Epithelial cell of esophagus (primary cell): ENCODE measurements around the gene COL28A1.

Experiments used
- DNase-seq: peaks from one replicate; pipeline ENCODE4 v3.0.0; 2010; ENCODE audit warnings: low read depth
- H3K4me3 ChIP-seq: 2 replicates; pipeline ENCODE4 v1.5.1; 2011; ENCODE audit warnings: mild to moderate bottlenecking, low read length, control low read depth
- TF ChIP-seq, protein P1 (sequence below): IDR thresholded peaks from 2 replicates; pipeline ENCODE4 v1.5.1; 2011; ENCODE audit warnings: low read depth, mild to moderate bottlenecking, low read length, control low read depth, inconsistent platforms; ENCODE audit not compliant: insufficient read depth; ENCODE audit errors: missing control alignments

Gene COL28A1

DNA sequence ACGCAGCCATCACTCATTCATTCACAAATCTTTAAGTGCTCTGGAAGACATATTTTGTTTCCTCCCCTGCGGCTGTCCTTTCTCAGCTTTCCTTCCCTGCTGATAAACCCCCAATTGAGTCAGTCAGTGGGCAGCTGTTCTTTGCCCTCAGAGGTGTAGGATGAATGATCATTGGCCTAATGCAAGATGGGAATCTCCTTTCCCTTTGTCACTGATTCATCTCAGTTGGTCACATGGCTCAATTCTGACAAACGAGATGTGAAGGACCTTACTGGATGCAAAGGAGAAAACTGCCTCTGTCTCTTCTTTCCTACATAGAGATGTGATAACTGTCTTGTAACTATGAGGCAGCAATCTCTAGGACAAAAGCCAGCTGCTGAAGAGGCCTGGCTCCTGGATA, 44.6 kb downstream of the COL28A1 start:
- no peak overlapping the region for H3K4me3 ChIP-seq
- no peak for DNase-seq
- TF ChIP-seq, protein P1, sequence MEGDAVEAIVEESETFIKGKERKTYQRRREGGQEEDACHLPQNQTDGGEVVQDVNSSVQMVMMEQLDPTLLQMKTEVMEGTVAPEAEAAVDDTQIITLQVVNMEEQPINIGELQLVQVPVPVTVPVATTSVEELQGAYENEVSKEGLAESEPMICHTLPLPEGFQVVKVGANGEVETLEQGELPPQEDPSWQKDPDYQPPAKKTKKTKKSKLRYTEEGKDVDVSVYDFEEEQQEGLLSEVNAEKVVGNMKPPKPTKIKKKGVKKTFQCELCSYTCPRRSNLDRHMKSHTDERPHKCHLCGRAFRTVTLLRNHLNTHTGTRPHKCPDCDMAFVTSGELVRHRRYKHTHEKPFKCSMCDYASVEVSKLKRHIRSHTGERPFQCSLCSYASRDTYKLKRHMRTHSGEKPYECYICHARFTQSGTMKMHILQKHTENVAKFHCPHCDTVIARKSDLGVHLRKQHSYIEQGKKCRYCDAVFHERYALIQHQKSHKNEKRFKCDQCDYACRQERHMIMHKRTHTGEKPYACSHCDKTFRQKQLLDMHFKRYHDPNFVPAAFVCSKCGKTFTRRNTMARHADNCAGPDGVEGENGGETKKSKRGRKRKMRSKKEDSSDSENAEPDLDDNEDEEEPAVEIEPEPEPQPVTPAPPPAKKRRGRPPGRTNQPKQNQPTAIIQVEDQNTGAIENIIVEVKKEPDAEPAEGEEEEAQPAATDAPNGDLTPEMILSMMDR: no peak

GRCh38 chr7:7490003-7490402, 45.7 kb downstream of the COL28A1 start:
- no peak for DNase-seq
- TF ChIP-seq, protein P1: no peak
- no peak overlapping the region for H3K4me3 ChIP-seq

DNA sequence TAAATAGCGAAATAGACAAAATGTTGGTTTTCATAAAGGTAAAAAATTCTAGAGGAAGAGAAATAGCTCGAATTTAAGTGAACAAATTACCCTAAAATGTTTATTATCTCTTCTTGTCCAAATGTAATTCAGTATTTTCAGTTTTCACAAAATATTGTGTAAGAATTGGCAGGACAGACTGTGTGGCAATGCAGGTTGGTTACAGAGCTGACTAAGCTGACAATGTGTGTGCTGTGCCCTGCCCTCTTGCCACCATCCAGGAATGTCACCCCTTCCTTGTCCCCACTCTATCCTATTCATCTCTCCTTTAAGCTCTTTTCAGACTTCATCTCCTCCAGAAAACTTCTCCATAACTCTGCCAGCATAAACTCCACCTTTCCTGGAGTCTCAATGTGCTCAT, 46.1 kb downstream of the COL28A1 start:
- H3K4me3 ChIP-seq: no peak overlapping the region
- peak; percentile 43 for DNase-seq
- TF ChIP-seq, protein P1: no peak

DNA sequence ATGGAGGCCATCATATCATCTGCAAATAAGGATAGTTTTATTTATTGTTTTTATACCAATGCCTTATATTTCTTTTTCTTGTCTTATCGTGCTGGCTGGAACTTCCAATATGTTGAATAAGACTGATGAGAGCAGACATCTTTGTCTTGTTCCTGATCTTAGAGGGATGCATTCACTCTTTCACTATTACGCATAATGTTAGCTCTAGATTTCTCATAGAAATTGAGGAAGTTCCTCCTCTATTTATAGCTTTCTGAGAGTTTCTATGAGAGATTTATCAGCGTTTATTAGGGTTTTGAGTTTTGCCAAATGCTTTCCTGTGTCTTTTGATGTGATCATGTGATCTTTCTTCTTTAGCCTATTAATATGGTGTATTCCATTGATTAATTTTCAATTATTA, 49.3 kb downstream of the COL28A1 start:
- DNase-seq: no peak
- TF ChIP-seq, protein P1: no peak
- H3K4me3 ChIP-seq: no peak overlapping the region

- TF ChIP-seq, protein P1: no peak
- no peak for DNase-seq
- H3K4me3 ChIP-seq: no peak overlapping the region
These were observed 51.6 kb downstream of the COL28A1 start for GRCh38 chr7:7484072-7484471.

GRCh38 chr7:7481802-7482201, 53.9 kb downstream of the COL28A1 start:
- TF ChIP-seq, protein P1: no peak
- no peak overlapping the region for H3K4me3 ChIP-seq
- DNase-seq: no peak

- no peak for DNase-seq
- TF ChIP-seq, protein P1: no peak
- no peak overlapping the region for H3K4me3 ChIP-seq
These were observed 56.3 kb downstream of the COL28A1 start for GRCh38 chr7:7479275-7479805.
